ENCODE data around the gene HPS1. TPM values are rescaled to one million over a fixed set of nuclear protein-coding genes. Genes with fewer than 3 reads are reported as not detected.

Gene HPS1
- total RNA-seq, 3 donors from 2014 or later (not counting 1 experiment from before 2014, with no cell fraction given): 92.4 to 103 (median 102) TPM

DNA sequence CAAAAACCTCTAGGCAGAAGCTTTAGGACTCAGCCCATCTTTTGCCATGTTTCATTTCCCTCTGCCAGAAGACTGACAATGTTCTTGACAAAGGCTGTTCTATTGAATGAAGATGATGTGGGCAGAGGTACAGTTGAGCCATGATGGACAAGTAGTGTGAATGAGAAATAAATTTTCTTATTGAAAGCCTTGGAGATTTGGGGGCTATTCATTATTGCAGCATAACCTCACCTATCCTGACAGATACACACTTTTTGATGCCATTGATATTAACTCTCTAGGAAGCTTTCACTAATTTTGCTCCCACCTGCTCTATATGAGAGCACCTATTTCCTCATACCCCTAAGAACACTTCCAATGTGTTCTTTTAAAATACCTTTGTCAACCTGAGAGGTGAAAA, 36.9 kb upstream of the HPS1 start:
- H3K27me3 Mint-ChIP-seq (ENCODE audit: low read depth in 2 of 2): peaks cover 3 to 7% of the 10 kb centered on the region in 2 donors
- TF ChIP-seq, protein P1, sequence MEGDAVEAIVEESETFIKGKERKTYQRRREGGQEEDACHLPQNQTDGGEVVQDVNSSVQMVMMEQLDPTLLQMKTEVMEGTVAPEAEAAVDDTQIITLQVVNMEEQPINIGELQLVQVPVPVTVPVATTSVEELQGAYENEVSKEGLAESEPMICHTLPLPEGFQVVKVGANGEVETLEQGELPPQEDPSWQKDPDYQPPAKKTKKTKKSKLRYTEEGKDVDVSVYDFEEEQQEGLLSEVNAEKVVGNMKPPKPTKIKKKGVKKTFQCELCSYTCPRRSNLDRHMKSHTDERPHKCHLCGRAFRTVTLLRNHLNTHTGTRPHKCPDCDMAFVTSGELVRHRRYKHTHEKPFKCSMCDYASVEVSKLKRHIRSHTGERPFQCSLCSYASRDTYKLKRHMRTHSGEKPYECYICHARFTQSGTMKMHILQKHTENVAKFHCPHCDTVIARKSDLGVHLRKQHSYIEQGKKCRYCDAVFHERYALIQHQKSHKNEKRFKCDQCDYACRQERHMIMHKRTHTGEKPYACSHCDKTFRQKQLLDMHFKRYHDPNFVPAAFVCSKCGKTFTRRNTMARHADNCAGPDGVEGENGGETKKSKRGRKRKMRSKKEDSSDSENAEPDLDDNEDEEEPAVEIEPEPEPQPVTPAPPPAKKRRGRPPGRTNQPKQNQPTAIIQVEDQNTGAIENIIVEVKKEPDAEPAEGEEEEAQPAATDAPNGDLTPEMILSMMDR (IDR thresholded peaks at IDR 0.05): no peak
- Histone ChIP-seq H3K4me3 (ENCODE audit: low read length) (no peak overlapping the region), H3K9me3 (ENCODE audit: control insufficient read depth, insufficient read depth, low read length) (no peaks in the 10 kb centered on the region), H3K27me3 (ENCODE audit: control insufficient read depth, insufficient read depth, low read length) (no peaks in the 10 kb centered on the region), H3K27ac (ENCODE audit: low read length) (no peak overlapping the region), H3K36me3 (ENCODE audit: control insufficient read depth, insufficient read depth, low read length) (no peaks in the 10 kb centered on the region), H3K4me1 (ENCODE audit: control insufficient read depth, insufficient read depth, low read length) (peaks cover 14% of the 10 kb centered on the region)
- H3K4me1 Mint-ChIP-seq: peaks cover 14 to 16% of the 10 kb centered on the region in 2 donors
- intact Hi-C loops (cut with micrococcal nuclease): no loop called here
- H3K36me3 Mint-ChIP-seq: no peaks in the 10 kb centered on the region
- H3K9me3 Mint-ChIP-seq: no peaks in the 10 kb centered on the region
- H3K27ac Mint-ChIP-seq: no peak overlapping the region
- no peak for DNase-seq
- no peak for ATAC-seq
- H3K4me3 Mint-ChIP-seq: no peak overlapping the region

DNA sequence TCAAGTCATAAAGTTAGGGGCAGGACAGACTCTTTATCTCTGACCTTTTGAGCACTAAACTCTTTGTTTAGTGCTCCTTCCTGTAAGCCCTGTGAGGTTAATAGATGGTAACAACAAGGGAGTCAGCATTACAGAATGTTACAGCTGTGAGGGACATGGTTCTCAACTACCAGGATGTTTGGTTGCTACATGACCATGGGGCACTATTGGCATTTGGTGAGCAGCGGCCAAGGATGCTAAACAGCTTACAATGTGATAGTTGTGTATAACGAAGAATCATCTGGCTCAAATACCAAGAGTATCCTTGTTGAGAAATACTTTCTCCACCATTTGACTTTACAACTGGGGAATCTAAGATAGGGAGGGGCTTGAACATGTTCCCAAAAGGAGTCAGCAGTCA, 35.4 kb upstream of the HPS1 start:
- Mint-ChIP-seq H3K36me3 (no peaks in the 10 kb centered on the region), H3K27me3 (ENCODE audit: low read depth in 2 of 2) (peaks cover 3 to 7% of the 10 kb centered on the region in 2 donors), H3K4me3 (no peak overlapping the region), H3K9me3 (no peaks in the 10 kb centered on the region), H3K27ac (peak overlapping the region; percentile 28 to 30), H3K4me1 (peaks cover 18 to 21% of the 10 kb centered on the region in 2 donors)
- TF ChIP-seq, protein P1 (IDR thresholded peaks at IDR 0.05): no peak
- H3K9me3 ChIP-seq (ENCODE audit: control insufficient read depth, insufficient read depth, low read length): no peaks in the 10 kb centered on the region
- H3K36me3 ChIP-seq (ENCODE audit: control insufficient read depth, insufficient read depth, low read length): no peaks in the 10 kb centered on the region
- no peak overlapping the region for H3K27ac ChIP-seq (ENCODE audit: low read length)
- intact Hi-C loops (cut with micrococcal nuclease): no loop called here
- ATAC-seq: no peak
- WGBS (ENCODE audit: insufficient coverage): 82% methylated on average over 1 of the region's 2 CpGs
- no peaks in the 10 kb centered on the region for H3K27me3 ChIP-seq (ENCODE audit: control insufficient read depth, insufficient read depth, low read length)
- H3K4me1 ChIP-seq (ENCODE audit: control insufficient read depth, insufficient read depth, low read length): peaks cover 14% of the 10 kb centered on the region
- DNase-seq: no peak
- H3K4me3 ChIP-seq (ENCODE audit: low read length): no peak overlapping the region

DNA sequence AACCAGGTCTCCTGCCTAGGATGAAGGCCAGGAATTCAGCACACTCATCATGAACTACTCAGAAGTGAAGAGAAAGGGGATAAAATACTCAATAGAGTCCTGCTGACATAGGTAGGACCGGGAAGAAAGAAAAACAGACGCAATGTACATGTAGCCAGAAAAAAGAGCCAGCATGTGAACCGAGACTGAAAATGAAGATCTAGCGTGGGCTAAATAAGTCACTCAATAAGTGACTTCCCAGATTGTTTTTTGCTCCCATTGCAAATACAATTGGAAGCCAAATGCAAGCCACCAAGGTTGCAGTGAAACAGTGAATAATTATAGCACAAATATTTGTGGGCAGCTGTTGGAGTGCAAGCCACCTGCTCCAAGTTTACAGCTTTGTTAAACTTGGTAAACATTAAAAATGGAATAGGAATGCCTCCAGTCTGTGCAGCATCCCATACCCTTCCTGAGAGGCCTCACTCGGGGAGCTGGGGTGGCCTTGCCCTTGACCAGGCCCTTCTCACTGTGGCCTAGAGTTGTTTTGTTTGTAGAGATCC, 34.7 kb upstream of the HPS1 start:
- no peak overlapping the region for H3K4me3 Mint-ChIP-seq
- H3K36me3 Mint-ChIP-seq: no peaks in the 10 kb centered on the region
- Histone ChIP-seq H3K4me1 (ENCODE audit: control insufficient read depth, insufficient read depth, low read length) (peaks cover 14% of the 10 kb centered on the region), H3K36me3 (ENCODE audit: control insufficient read depth, insufficient read depth, low read length) (no peaks in the 10 kb centered on the region), H3K27me3 (ENCODE audit: control insufficient read depth, insufficient read depth, low read length) (no peaks in the 10 kb centered on the region), H3K9me3 (ENCODE audit: control insufficient read depth, insufficient read depth, low read length) (no peaks in the 10 kb centered on the region), H3K27ac (ENCODE audit: low read length) (no peak overlapping the region), H3K4me3 (ENCODE audit: low read length) (no peak overlapping the region)
- WGBS (ENCODE audit: insufficient coverage): 96% methylated on average over 5 of the region's 5 CpGs
- DNase-seq (no peak), ATAC-seq (no peak)
- no peak overlapping the region for H3K27ac Mint-ChIP-seq
- intact Hi-C loops (cut with micrococcal nuclease): no loop called here
- peaks cover 18 to 21% of the 10 kb centered on the region in 2 donors for H3K4me1 Mint-ChIP-seq
- TF ChIP-seq, protein P1 (IDR thresholded peaks at IDR 0.05): no peak
- H3K27me3 Mint-ChIP-seq (ENCODE audit: low read depth in 2 of 2): peaks cover 3 to 6% of the 10 kb centered on the region in 2 donors
- no peaks in the 10 kb centered on the region for H3K9me3 Mint-ChIP-seq

Measured in natural killer cell (primary cell).